Measurements from ENCODE around the gene CHID1. TPM values are rescaled to one million over a fixed set of nuclear protein-coding genes. Genes with fewer than 3 reads are reported as not detected.

Gene CHID1
- polyA plus RNA-seq, 1 donor: 82.9 TPM

DNA sequence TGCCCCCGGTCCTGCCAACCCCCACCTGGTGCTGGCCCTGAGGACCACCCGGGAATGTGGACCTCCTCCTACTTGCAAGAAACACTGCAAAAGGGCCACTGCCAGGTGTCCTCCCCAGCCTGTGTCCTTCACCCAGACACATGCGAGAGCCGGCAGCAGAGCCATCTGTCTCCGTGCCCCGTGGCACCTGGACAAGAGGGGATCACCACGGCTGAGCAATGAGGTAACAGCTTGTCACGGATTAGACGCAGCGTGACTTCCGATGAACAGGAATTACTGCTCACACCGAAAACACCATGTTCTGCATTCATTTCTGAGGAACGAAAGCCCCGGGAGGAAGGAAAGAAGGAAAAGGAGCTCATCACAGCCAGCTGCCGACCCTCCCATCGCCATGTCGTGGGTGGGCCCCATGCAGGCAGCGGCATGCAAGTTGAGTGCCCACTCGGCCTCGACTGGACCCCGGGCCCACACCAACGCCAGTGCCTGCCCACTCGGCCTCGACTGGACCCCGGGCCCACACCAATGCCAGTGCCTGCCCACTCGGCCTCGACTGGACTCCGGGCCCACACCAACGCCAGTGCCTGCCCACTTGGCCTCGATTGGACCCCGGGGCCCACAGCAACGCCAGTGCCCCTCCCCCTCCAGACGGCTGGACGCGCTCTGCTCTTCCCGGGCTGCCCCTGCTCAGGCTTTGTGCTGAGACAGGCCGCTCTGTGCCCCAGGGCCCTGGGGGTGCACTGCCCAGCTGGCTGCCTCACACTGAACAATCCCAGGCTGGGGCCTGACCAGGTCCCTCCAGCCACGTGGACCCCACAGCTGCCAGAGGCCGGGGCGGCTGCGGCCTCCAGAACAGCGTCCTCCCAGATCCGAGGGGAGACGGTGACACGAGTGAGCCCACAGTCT, 22.0 kb downstream of the CHID1 start:
- Histone ChIP-seq H3K36me3 (ENCODE audit: control insufficient read depth, insufficient read depth, low read length) (peaks cover 30% of the 10 kb centered on the region), H3K9me3 (ENCODE audit: control insufficient read depth, low read depth, low read length) (peaks cover 3% of the 10 kb centered on the region)

DNA sequence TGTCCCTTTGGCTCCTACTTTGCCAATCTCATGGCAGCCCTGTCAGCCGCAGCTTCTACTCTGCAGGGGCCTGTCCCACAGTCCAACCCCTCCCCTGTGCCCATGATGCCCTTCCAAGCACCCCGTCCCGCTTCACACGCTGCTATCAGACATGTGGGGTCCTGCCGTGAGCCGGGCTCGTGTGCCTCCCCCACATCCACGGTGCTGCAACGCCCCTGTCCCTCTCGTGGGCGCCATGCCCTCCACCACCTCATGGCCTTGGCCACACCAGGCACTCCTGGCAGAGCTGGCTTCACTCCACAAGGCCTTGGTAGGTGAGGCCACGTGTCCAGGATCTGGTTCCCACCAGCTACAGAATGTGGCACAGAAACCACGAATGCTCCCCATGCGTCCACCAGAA, 23.0 kb downstream of the CHID1 start:
- no peak for DNase-seq
- Histone ChIP-seq H3K27me3 (ENCODE audit: control insufficient read depth, insufficient read depth, low read length) (no peaks in the 10 kb centered on the region), H3K9me3 (ENCODE audit: control insufficient read depth, low read depth, low read length) (peaks cover 3% of the 10 kb centered on the region), H3K36me3 (ENCODE audit: control insufficient read depth, insufficient read depth, low read length) (peaks cover 40% of the 10 kb centered on the region), H3K27ac (ENCODE audit: low read length) (no peak overlapping the region), H3K4me3 (ENCODE audit: low read length) (no peak overlapping the region), H3K4me1 (ENCODE audit: control insufficient read depth, insufficient read depth, low read length) (no peaks in the 10 kb centered on the region)
- WGBS (ENCODE audit: insufficient coverage, low lambda C conversion rate): no CpG with 5 or more reads among the region's 14 CpGs

More for the DNA sequence above, 22.0 kb downstream of the CHID1 start:
- DNase-seq: no peak
- no peaks in the 10 kb centered on the region for H3K27me3 ChIP-seq (ENCODE audit: control insufficient read depth, insufficient read depth, low read length)
- no peaks in the 10 kb centered on the region for H3K4me1 ChIP-seq (ENCODE audit: control insufficient read depth, insufficient read depth, low read length)
- no peak overlapping the region for H3K4me3 ChIP-seq (ENCODE audit: low read length)
- H3K27ac ChIP-seq (ENCODE audit: low read length): no peak overlapping the region
- no CpG with 5 or more reads among the region's 45 CpGs for WGBS (ENCODE audit: insufficient coverage, low lambda C conversion rate)

- H3K4me1 ChIP-seq (ENCODE audit: control insufficient read depth, insufficient read depth, low read length): no peaks in the 10 kb centered on the region
- peaks cover 41% of the 10 kb centered on the region for H3K36me3 ChIP-seq (ENCODE audit: control insufficient read depth, insufficient read depth, low read length)
- no CpG with 5 or more reads among the region's 17 CpGs for WGBS (ENCODE audit: insufficient coverage, low lambda C conversion rate)
Observed at GRCh38 chr11:886568-886967, 24.0 kb downstream of the CHID1 start.

GRCh38 chr11:884578-885070, 26.0 kb downstream of the CHID1 start:
- no peak overlapping the region for H3K4me3 ChIP-seq (ENCODE audit: low read length)
- no peaks in the 10 kb centered on the region for H3K27me3 ChIP-seq (ENCODE audit: control insufficient read depth, insufficient read depth, low read length)
- peaks cover 48% of the 10 kb centered on the region for H3K36me3 ChIP-seq (ENCODE audit: control insufficient read depth, insufficient read depth, low read length)
- DNase-seq: no peak
- no peak overlapping the region for H3K27ac ChIP-seq (ENCODE audit: low read length)
- no CpG with 5 or more reads among the region's 16 CpGs for WGBS (ENCODE audit: insufficient coverage, low lambda C conversion rate)
- H3K9me3 ChIP-seq (ENCODE audit: control insufficient read depth, low read depth, low read length): no peaks in the 10 kb centered on the region
- no peaks in the 10 kb centered on the region for H3K4me1 ChIP-seq (ENCODE audit: control insufficient read depth, insufficient read depth, low read length)

More at GRCh38 chr11:886568-886967, 24.0 kb downstream of the CHID1 start:
- no peak overlapping the region for H3K4me3 ChIP-seq (ENCODE audit: low read length)
- H3K27me3 ChIP-seq (ENCODE audit: control insufficient read depth, insufficient read depth, low read length): no peaks in the 10 kb centered on the region
- H3K27ac ChIP-seq (ENCODE audit: low read length): no peak overlapping the region
- peaks cover 3% of the 10 kb centered on the region for H3K9me3 ChIP-seq (ENCODE audit: control insufficient read depth, low read depth, low read length)
- DNase-seq: no peak

- no peaks in the 10 kb centered on the region for H3K27me3 ChIP-seq (ENCODE audit: control insufficient read depth, insufficient read depth, low read length)
- H3K9me3 ChIP-seq (ENCODE audit: control insufficient read depth, low read depth, low read length): no peaks in the 10 kb centered on the region
- WGBS (ENCODE audit: insufficient coverage, low lambda C conversion rate): no CpG with 5 or more reads among the region's 10 CpGs
- no peak for DNase-seq
- no peak overlapping the region for H3K4me3 ChIP-seq (ENCODE audit: low read length)
- no peak overlapping the region for H3K27ac ChIP-seq (ENCODE audit: low read length)
- no peaks in the 10 kb centered on the region for H3K4me1 ChIP-seq (ENCODE audit: control insufficient read depth, insufficient read depth, low read length)
- peaks cover 45% of the 10 kb centered on the region for H3K36me3 ChIP-seq (ENCODE audit: control insufficient read depth, insufficient read depth, low read length)
Observed at GRCh38 chr11:883527-883926, 27.1 kb downstream of the CHID1 start.

DNA sequence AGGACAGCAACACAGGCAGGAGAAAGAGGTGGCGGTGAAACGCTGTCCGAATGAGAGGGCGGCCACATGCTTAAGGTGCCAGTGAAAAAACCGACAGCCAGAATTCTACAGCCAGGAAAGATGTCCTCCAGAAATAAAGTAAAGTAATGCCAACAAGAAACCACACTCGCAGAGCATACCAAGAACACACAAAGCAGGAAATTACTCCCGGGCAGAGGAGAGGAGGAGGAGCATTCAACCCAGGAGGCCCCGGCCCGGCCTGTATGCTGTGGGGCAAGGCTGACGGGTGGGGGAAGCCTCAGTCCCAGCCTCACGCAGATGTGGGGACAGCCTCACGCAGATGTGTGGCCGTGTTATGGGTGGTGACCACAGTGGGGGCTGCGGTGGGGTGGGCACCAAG, 28.0 kb downstream of the CHID1 start:
- H3K27ac ChIP-seq (ENCODE audit: low read length): no peak overlapping the region
- H3K9me3 ChIP-seq (ENCODE audit: control insufficient read depth, low read depth, low read length): no peaks in the 10 kb centered on the region
- H3K36me3 ChIP-seq (ENCODE audit: control insufficient read depth, insufficient read depth, low read length): peaks cover 40% of the 10 kb centered on the region
- H3K27me3 ChIP-seq (ENCODE audit: control insufficient read depth, insufficient read depth, low read length): no peaks in the 10 kb centered on the region
- no peak overlapping the region for H3K4me3 ChIP-seq (ENCODE audit: low read length)
- DNase-seq: no peak
- H3K4me1 ChIP-seq (ENCODE audit: control insufficient read depth, insufficient read depth, low read length): no peaks in the 10 kb centered on the region
- no CpG with 5 or more reads among the region's 14 CpGs for WGBS (ENCODE audit: insufficient coverage, low lambda C conversion rate)

DNA sequence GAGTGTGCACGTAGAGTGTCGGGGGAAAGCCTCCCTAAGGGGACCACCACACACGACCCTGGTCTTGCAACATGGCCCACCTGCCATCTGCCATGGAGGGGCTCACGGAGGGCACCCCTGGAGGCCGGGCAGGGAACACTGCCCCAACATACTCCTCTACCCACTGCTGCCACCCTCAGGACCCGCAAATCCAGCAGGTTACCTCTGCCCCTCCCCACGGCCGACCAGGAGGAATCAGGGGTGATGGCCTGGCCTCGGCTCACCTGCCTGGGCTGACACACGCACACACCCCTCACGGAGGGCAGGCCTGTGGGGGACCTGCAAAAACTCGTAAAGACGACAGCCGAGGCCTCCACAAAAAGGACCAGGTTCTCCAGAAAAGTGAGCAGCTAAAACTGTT, 30.2 kb downstream of the CHID1 start:
- Histone ChIP-seq H3K27ac (ENCODE audit: low read length) (no peak overlapping the region), H3K27me3 (ENCODE audit: control insufficient read depth, insufficient read depth, low read length) (no peaks in the 10 kb centered on the region), H3K4me1 (ENCODE audit: control insufficient read depth, insufficient read depth, low read length) (no peaks in the 10 kb centered on the region), H3K9me3 (ENCODE audit: control insufficient read depth, low read depth, low read length) (no peaks in the 10 kb centered on the region), H3K36me3 (ENCODE audit: control insufficient read depth, insufficient read depth, low read length) (peaks cover 29% of the 10 kb centered on the region), H3K4me3 (ENCODE audit: low read length) (no peak overlapping the region)
- WGBS (ENCODE audit: insufficient coverage, low lambda C conversion rate): 100% methylated on average over 1 of the region's 14 CpGs
- DNase-seq: no peak

DNA sequence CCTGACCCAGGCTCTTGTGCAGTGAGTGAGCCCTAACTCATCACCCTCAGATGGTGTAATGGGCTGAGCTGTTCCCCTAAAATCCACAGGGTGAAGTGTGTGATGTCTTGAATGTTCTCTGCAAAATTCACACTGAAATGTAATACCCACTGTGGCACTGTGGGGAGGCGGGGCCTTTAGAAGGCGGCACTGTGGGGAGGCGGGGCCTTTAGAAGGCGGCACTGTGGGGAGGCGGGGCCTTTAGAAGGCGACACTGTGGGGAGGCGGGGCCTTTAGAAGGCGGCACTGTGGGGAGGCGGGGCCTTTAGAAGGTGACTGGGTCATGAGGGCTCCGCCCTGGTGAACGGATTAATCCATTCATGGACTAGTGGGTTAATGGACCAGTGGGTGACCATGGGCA, 33.0 kb downstream of the CHID1 start:
- peaks cover 19% of the 10 kb centered on the region for H3K36me3 ChIP-seq (ENCODE audit: control insufficient read depth, insufficient read depth, low read length)
- no peaks in the 10 kb centered on the region for H3K9me3 ChIP-seq (ENCODE audit: control insufficient read depth, low read depth, low read length)
- no peaks in the 10 kb centered on the region for H3K27me3 ChIP-seq (ENCODE audit: control insufficient read depth, insufficient read depth, low read length)
- H3K27ac ChIP-seq (ENCODE audit: low read length): no peak overlapping the region
- DNase-seq: no peak
- no peak overlapping the region for H3K4me3 ChIP-seq (ENCODE audit: low read length)
- WGBS (ENCODE audit: insufficient coverage, low lambda C conversion rate): no CpG with 5 or more reads among the region's 11 CpGs
- no peaks in the 10 kb centered on the region for H3K4me1 ChIP-seq (ENCODE audit: control insufficient read depth, insufficient read depth, low read length)

GRCh38 chr11:876545-876944, 34.1 kb downstream of the CHID1 start:
- Histone ChIP-seq H3K9me3 (ENCODE audit: control insufficient read depth, low read depth, low read length) (no peaks in the 10 kb centered on the region), H3K4me3 (ENCODE audit: low read length) (no peak overlapping the region), H3K27me3 (ENCODE audit: control insufficient read depth, insufficient read depth, low read length) (no peaks in the 10 kb centered on the region), H3K4me1 (ENCODE audit: control insufficient read depth, insufficient read depth, low read length) (no peaks in the 10 kb centered on the region), H3K27ac (ENCODE audit: low read length) (no peak overlapping the region), H3K36me3 (ENCODE audit: control insufficient read depth, insufficient read depth, low read length) (peaks cover 18% of the 10 kb centered on the region)
- DNase-seq: no peak
- no CpG with 5 or more reads among the region's 12 CpGs for WGBS (ENCODE audit: insufficient coverage, low lambda C conversion rate)

DNA sequence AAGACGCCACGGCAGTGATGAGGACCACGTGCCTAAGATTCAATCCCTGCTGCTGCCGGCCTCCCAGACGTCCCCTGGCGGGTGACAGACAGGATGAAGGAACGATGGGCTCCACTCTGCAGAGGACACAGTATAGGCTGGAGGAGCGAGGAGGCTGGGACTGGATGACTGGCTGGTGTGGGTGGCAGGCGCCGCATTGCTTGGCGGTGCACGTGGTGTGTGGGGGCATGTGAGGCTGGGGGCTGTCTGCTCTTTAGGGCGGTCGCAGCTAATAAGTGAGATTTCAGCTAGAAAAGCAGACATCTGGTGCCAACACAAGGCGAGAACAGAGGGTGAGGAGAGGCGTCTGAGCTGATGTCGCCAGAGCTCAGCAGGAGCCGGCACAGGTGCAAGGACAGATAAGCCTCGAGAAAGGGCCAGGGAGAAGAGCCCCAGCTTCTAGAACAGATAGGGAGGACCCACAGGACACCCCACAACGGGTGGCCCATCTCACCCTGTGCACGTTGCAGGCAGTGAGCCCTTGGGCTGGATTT, 34.8 kb downstream of the CHID1 start:
- Histone ChIP-seq H3K4me3 (ENCODE audit: low read length) (no peak overlapping the region), H3K36me3 (ENCODE audit: control insufficient read depth, insufficient read depth, low read length) (peaks cover 19% of the 10 kb centered on the region), H3K27me3 (ENCODE audit: control insufficient read depth, insufficient read depth, low read length) (no peaks in the 10 kb centered on the region), H3K27ac (ENCODE audit: low read length) (no peak overlapping the region), H3K4me1 (ENCODE audit: control insufficient read depth, insufficient read depth, low read length) (no peaks in the 10 kb centered on the region), H3K9me3 (ENCODE audit: control insufficient read depth, low read depth, low read length) (no peaks in the 10 kb centered on the region)
- WGBS (ENCODE audit: insufficient coverage, low lambda C conversion rate): 80% methylated on average over 1 of the region's 21 CpGs
- no peak for DNase-seq

All from large intestine (tissue), 3 donors.